ENCODE measurements around the gene COL18A1.

COL18A1 gene

GRCh38 chr21:45480701-45481500, 75.9 kb downstream of the COL18A1 start:
- no peak for DNase-seq (ENCODE audit: low read depth, low spot score)

GRCh38 chr21:45481566-45481965, 76.6 kb downstream of the COL18A1 start:
- no peak for DNase-seq (ENCODE audit: low read depth, low spot score)

DNA sequence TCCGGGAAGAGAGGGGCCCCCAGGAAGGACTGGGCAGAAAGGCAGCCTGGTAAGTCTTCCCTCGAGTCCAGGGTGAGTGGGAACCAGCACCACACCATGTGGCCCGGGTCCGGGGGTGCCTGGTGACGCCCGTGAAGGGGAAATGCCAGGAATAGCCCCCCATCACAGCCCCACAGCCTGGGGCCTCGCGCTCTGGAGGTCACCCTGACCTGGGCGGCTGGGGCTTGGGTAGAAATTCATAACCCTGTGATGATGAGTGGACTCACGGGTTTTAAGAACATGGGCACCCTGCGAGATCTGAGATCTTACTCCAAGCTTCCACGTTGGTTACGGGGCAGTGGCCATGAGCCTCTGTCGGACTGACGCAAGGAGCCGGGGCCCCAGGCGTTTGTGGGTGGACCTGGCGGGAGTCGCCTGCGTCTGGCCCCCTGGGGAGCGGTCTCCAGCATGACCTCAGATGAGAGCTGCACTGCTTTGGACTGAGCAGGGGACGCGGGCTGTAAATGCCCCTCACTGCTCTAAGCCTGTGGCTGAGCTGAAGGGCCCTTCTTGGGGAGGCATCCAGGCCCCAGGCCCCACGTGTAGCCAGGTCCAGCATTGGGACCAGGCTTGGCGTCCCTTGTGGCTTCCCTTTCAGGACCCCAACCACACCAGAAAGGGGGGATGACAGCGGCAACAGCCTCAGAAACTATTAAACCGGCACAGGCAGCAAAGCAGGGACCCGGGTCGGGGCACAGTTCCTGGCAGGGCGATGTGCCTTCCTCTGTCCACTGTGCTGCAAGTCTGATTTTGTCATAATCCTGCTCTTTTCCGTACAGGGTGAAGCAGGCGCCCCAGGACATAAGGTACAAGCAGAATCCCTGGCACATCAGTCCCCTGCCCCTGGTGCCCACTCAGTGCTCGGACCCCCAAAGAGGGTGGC, 77.3 kb downstream of the COL18A1 start:
- no peak for DNase-seq (ENCODE audit: low read depth, low spot score)

DNA sequence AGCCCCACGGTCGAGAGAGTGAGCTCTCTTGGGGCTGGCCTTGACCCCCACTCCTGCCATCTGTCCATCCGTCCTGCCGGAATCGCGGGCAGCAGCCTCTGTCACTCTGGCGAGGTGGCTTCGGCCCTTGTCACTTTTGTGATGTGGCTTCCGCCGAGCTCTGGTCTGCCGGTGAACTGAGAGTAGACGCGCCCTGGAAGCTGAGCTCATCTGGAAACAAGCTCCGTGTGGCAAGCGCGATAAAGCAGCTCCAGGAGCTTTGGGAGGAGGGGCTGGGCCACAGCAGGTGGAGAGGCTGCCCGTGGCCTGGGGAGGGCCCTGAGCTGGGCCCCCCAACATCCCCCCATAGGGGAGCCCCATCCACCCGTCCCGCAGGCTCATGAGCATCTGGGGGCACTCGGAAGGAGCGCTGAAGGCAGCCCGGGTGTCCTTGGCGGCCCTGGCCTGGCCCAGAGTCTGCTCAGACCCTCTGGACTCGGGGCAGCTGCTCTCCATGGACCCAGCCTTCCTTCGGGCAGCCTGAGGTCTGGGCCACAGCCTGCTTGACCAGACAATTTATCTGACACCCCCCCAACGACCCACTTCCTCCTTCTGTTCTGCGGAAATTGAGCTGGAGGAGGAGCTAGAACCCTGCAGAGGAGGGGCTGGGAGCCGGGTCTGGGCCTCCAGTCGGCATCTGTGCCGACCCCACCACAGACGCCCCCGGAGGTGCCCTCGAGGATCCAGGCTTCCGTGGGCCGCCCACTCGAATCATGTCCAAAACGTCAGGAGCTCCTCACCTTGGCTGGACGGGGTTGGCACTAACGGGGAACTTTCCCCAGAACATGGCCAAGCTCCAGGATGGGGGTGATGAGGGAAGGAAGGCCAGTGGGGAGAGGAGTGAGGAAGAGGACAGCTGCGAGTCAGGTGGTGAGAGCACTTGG, 78.2 kb downstream of the COL18A1 start:
- DNase-seq (ENCODE audit: low read depth, low spot score), result no peak

- no peak for DNase-seq (ENCODE audit: low read depth, low spot score)
Observed at GRCh38 chr21:45484318-45484717, 79.4 kb downstream of the COL18A1 start.

DNA sequence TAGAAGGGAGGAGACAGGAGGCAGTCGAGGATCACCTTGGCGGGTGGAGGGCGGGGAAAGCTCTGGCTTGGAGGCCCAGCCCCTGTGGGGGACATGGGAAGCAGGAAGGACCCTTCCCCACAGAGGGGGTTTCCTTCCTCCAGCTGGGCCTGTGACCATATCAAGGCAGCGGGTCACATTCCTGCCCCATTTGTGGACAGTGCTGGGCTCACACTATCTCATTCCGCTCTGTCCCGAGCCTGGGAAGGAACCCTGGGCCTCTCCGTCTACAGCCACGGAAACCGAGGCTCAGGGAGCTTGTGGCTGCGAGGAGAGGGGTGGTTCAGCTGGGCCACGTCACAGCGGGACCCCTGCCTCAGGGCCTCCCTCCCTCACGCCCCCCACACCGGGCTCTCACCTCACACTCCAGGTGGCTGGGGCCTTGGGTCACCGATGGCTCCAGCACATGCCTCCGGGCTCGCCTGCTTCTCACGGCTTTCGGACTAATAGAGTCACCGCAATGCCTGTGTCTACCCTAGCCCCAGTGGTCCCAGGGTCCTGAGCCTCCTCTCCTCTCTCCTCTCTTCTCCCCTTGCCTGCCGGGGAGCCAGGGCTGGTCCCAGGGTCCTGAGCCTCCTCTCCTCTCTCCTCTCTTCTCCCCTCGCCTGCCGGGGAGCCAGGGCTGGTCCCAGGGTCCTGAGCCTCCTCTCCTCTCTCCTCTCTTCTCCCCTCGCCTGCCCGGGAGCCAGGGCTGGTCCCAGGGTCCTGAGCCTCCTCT, 80.9 kb downstream of the COL18A1 start:
- no peak for DNase-seq (ENCODE audit: low read depth, low spot score)

DNA sequence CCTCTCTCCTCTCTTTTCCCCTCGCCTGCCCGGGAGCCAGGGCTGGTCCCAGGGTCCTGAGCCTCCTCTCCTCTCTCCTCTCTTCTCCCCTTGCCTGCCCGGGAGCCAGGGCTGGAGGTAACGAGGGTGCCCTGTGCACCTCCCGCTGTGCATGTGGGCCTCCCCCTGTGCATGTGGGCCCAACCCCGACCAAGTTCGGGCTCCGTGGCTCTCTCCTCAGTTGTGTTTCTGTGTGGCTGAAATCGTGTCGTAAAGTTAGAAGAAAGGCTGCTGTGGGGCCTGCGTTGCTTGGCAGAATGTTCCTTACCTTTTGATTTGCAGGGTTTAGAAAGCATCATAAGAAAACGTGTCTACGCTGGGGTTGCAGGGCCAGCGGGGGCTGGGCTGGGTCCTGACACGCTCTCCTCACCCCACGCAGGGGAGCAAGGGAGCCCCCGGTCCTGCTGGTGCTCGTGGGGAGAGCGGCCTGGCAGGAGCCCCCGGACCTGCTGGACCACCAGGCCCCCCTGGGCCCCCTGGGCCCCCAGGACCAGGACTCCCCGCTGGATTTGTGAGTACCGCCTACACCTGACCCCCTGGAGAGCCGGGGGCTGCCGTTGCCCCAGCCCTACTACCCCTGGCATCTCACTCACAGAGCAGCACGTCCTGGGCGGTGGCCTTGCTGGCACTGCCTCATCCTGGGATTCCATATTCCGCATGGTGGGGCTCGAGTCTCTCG, 81.6 kb downstream of the COL18A1 start:
- DNase-seq (ENCODE audit: low read depth, low spot score), result no peak

DNA sequence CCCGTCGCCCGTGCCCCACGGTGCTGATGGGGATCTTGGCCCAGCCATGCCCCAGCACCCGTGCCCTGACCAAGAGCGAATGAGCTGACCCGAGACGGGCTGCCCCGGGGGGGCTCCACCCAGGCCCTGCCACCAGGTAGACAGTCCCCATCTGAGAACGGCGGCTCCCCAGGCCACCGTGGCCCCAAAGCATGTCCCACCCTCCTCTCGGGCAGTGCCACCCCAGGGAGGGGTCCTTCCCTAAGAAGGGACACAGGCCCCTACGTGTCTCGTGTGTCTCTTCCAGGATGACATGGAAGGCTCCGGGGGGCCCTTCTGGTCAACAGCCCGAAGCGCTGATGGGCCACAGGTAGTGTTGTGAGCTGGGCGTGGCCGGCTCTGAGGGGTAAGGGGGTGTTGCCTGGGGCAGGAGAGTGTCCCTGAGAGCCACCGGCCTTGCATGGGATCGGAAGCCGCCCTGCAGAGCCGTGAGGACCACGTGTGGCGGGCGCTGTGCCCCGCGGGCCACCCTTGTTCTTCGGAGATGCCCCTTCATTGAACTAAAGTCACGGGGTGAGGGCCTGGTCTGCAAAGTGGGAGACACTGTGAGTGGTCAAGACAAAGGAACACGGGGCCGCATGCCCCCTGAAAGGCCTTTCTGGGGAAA, 82.3 kb downstream of the COL18A1 start:
- DNase-seq (ENCODE audit: low read depth, low spot score), result no peak

GRCh38 chr21:45487891-45488600, 83.1 kb downstream of the COL18A1 start:
- no peak for DNase-seq (ENCODE audit: low read depth, low spot score)

GRCh38 chr21:45488931-45489721, 84.2 kb downstream of the COL18A1 start:
- peak; percentile 28 for DNase-seq (ENCODE audit: low read depth, low spot score)

DNA sequence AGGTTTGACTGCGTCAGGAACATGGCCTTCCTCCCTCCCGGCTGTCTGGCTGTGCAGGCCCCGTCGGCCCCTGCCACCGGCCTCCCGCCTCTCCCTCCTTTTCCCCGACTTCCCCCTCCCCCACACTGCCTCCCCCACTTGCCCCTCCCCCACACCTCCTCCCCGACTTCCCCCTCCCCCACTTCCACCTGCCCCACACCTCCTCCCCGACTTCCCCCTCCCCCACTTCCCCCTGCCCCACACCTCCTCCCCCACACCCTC, 84.7 kb downstream of the COL18A1 start:
- no peak for DNase-seq (ENCODE audit: low read depth, low spot score)

GRCh38 chr21:45490049-45490731, 85.2 kb downstream of the COL18A1 start:
- no peak for DNase-seq (ENCODE audit: low read depth, low spot score)

DNA sequence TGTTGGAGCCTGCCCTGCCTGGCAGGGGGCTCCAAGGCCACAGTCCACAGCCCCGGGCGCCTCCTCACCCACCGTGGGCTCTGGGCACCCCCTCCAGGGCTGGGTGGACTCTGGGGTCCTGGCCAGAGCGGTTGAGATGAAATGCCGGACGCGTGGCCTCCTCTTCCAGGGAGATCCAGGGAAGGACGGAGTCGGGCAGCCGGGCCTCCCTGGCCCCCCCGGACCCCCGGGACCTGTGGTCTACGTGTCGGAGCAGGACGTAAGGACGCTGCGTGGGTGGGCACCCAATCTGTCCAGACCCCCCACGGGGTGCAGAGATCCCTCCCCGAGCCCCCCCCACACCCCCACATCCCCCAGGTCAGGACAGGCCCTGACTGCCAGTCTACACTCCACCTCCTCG, 86.1 kb downstream of the COL18A1 start:
- DNase-seq (ENCODE audit: low read depth, low spot score), result no peak

DNA sequence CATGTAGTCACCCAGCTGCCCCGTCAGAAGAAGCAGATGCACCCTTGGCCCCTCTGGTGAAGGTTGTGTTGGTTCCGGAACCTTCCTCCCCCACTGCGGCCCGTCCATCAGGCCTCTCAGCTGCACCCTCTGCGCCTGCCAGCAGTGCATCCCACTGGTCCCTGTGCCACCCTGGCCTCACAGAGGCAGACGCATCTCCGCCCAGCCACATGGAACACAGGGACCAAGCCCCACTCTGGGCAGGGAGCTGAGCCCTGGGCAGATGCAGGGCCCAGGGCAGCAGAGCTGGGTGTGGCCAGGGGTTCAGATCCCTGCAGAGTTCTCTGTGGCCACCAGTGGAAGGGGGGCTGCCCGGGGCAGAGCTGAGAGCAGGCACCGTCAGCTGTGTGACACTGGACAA, 86.7 kb downstream of the COL18A1 start:
- DNase-seq (ENCODE audit: low read depth, low spot score), result no peak

DNA sequence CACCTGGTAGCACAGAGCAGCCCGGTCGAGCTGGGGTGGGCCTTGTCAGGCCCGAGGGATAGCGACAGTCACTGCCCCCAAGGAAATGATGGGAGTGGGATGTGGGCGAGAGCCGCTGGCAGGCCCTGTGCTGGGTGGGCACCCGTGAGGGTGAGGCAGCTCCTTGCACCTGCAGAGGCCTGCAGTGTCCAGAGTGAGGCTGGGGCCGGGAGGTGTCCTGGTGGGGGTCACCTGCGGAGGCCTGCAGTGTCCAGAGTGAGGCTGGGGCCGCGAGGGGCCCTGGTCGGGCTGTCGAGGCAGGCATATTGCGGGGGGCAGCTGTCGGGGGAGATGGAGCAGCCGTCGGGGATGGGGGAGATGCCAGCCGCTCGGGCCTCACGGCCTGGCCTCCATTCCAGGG, 87.8 kb downstream of the COL18A1 start:
- DNase-seq (ENCODE audit: low read depth, low spot score), result no peak

DNA sequence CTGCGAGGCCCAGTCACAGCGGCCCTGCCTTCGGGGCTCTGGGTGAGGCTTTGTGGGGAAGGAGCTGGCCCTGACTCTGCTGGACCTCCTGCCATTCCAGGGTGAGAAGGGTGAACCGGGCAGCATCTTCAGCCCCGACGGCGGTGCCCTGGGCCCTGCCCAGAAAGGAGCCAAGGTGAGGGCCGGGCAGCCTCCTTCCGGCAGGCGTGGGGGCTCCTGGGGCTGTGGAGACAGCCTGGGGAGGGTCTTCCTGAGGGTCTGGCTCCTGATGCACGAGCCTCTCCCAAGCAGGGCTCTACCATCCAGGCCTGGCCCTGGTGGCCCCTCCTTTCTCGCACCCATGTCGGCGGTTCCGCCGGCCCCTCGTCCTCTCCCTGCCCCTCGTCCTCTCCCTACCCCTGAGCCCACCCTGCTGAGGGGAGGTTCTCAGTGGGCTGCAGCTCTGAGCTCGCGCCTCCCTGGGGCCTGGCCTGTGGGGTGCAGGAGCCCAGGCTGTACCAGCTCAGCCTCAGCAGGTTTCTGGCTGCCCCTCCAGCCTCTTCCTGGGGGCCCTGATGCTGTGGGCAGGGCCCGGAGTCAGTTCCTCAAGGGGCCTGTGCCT, 88.5 kb downstream of the COL18A1 start:
- no peak for DNase-seq (ENCODE audit: low read depth, low spot score)

DNA sequence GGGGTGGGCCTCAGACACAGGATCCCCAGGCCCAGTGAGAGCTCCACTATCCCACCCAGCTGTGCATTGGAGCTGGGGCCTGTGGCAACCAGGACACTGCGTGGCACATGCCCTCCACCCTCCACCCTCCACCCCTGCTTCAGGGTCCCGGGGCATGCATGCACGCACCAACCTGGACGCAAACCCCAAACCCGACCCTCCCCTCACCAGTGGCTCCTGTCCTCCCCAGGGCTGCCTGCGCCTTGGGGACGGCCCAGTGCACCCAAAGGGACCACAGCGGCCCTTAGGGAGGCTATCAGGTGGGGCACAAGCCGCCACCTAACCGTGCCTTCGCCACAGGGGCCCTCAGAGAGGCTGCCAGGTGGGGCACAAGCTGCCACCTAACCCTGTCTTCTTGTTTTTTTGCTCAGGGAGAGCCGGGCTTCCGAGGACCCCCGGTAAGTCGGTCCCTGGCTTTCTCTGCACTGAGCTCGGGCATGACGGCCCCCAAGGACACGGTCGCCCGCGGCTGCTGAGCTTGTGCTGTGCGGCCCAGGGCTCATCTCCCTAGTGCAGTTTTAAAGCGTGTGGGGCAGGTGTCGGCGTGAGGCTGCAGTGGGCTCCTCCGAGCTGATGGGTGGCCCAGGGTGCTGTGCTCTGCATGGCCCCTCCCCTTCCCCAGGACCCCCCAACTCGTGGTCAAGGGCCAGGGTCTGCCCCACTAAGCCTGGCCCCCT, 89.3 kb downstream of the COL18A1 start:
- DNase-seq (ENCODE audit: low read depth, low spot score), result no peak

Data from iPS DF 19.7 (cell line).